ENCODE measurements around the gene ARHGAP45.

DNA sequence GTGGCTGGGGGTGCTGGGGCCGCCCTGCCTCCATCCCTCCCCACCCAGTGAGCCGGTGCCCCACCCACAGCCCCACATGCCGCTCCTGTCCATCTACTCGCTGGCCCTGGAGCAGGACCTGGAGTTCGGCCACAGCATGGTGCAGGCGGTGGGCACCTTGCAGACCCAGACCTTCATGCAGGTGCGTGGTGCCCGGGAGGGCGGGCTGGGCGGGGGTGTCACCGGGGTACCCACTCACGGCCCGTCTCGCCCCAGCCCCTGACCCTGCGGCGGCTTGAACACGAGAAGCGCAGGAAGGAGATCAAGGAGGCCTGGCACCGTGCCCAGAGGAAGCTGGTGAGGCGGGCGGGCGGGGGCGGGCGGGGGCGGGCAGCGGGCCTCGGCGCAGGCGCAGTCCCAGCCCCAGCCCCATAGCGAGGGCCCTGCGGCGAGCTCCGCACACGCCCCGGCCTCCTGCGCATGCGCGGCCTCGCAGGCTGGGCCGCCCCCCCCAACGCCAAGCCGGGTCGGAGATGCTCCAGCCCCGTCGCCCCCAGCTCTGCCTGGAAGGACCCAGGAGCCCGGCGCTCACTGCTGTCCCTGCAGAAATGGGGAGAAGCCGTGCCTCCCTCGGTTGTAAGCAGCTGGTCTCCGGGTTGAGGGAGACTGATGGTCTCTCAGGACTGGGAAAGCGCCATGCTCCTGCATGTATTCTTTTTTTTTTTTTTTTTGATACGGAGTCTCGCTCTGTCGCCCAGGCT, 7.7 kb downstream of the ARHGAP45 start:
- no peak for TF ChIP-seq CTCF (IDR thresholded peaks at IDR 0.05)
- TF ChIP-seq POLR2A (IDR thresholded peaks at IDR 0.05) = no peak
